Measurements from ENCODE around the gene PRMT2.

- TF ChIP-seq, protein P1, sequence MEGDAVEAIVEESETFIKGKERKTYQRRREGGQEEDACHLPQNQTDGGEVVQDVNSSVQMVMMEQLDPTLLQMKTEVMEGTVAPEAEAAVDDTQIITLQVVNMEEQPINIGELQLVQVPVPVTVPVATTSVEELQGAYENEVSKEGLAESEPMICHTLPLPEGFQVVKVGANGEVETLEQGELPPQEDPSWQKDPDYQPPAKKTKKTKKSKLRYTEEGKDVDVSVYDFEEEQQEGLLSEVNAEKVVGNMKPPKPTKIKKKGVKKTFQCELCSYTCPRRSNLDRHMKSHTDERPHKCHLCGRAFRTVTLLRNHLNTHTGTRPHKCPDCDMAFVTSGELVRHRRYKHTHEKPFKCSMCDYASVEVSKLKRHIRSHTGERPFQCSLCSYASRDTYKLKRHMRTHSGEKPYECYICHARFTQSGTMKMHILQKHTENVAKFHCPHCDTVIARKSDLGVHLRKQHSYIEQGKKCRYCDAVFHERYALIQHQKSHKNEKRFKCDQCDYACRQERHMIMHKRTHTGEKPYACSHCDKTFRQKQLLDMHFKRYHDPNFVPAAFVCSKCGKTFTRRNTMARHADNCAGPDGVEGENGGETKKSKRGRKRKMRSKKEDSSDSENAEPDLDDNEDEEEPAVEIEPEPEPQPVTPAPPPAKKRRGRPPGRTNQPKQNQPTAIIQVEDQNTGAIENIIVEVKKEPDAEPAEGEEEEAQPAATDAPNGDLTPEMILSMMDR (IDR thresholded peaks at IDR 0.05), result no peak
- no peak for TF ChIP-seq POLR2A (IDR thresholded peaks at IDR 0.05)
Observed at GRCh38 chr21:46663754-46664153, 28.3 kb downstream of the PRMT2 start.

Measured in heart left ventricle (tissue), 13 donors.